22Rv1 (cell line): ENCODE measurements around the gene ZFYVE28.

Experiments used
- H3K27ac ChIP-seq: fragments of 450-650 bp; 2 replicates; pipeline ENCODE4 v1.5.1; 2017
- CTCF ChIP-seq: fragments of 450-650 bp; IDR thresholded peaks from 2 replicates; pipeline ENCODE4 v1.5.1; 2017; ENCODE audit warnings: mild to moderate bottlenecking
- ZFX ChIP-seq: fragments of 450-650 bp; IDR thresholded peaks from 2 replicates; pipeline ENCODE4 v1.6.1; 2017; ENCODE audit warnings: antibody characterized with exemption, borderline replicate concordance

ZFYVE28 gene

GRCh38 chr4:2397596-2398379, 20.7 kb downstream of the ZFYVE28 start:
- no peak overlapping the region for H3K27ac ChIP-seq
- no peak for TF ChIP-seq ZFX
- TF ChIP-seq CTCF, result no peak

GRCh38 chr4:2396781-2397368, 21.6 kb downstream of the ZFYVE28 start:
- no peak overlapping the region for H3K27ac ChIP-seq
- TF ChIP-seq ZFX (no peak), CTCF (no peak)

- TF ChIP-seq CTCF, result no peak
- TF ChIP-seq ZFX, result no peak
- no peak overlapping the region for H3K27ac ChIP-seq
Observed at GRCh38 chr4:2395584-2395983, 22.9 kb downstream of the ZFYVE28 start.

GRCh38 chr4:2395038-2395437, 23.4 kb downstream of the ZFYVE28 start:
- no peak for TF ChIP-seq CTCF
- TF ChIP-seq ZFX, result no peak
- no peak overlapping the region for H3K27ac ChIP-seq

- TF ChIP-seq ZFX (no peak), CTCF (no peak)
- no peak overlapping the region for H3K27ac ChIP-seq
Observed at GRCh38 chr4:2394528-2394927, 23.9 kb downstream of the ZFYVE28 start.

- H3K27ac ChIP-seq, result no peak overlapping the region
- no peak for TF ChIP-seq CTCF
- no peak for TF ChIP-seq ZFX
Observed at GRCh38 chr4:2393353-2394270, 24.8 kb downstream of the ZFYVE28 start.
